Measurements from ENCODE around the gene PWWP2B.

- TF ChIP-seq GATA2 (IDR thresholded peaks at IDR 0.05; ENCODE audit: insufficient read depth, insufficient read length, low read depth, low read length) (no peak), CTCF (IDR thresholded peaks at IDR 0.05; ENCODE audit: extremely low read depth in 1 of 2, insufficient read depth in 1 of 2, low read depth in 1 of 2, low read length in 2 of 2) (no peak), POLR2A (IDR thresholded peaks at IDR 0.05; ENCODE audit: low read depth, low read length) (no peak), JUN (IDR thresholded peaks at IDR 0.05; ENCODE audit: borderline replicate concordance, insufficient read depth, insufficient read length, low read depth) (no peak), MAX (IDR thresholded peaks at IDR 0.05; ENCODE audit: insufficient read depth, insufficient read length) (no peak), MYC (IDR thresholded peaks at IDR 0.05; ENCODE audit: low read depth, low read length) (no peak), POLR2AphosphoS5 (IDR thresholded peaks at IDR 0.05; ENCODE audit: insufficient read depth, low read depth, low read length) (no peak)
Measured at GRCh38 chr10:132449811-132450181, 52.8 kb downstream of the PWWP2B start.
